MM.1S (cell line): ENCODE results near the gene NR2C2.

Experiments
- DNase-seq: peaks from one replicate; pipeline ENCODE4 v3.0.0-alpha.2; 2015
- H2AFZ ChIP-seq: fragments of 300-600 bp; sonication (generic); 2 replicates; pipeline ENCODE4 v1.6.0; 2016; ENCODE audit warnings: antibody characterized with exemption, low read length
- H3F3A ChIP-seq: fragments of 300-600 bp; sonication (generic); 2 replicates; pipeline ENCODE4 v1.6.1; 2016; ENCODE audit warnings: mild to moderate bottlenecking, antibody characterized with exemption, low read length, moderate library complexity, mixed read lengths; ENCODE audit not compliant: insufficient read depth
- H3K27ac ChIP-seq: fragments of 300-600 bp; sonication (generic); 2 replicates; pipeline ENCODE4 v1.5.1; 2016; ENCODE audit warnings: mild to moderate bottlenecking, low read length
- H3K27me3 ChIP-seq: fragments of 300-600 bp; sonication (generic); replicated peaks from 2 replicates; pipeline ENCODE4 v1.6.0; 2016; ENCODE audit warnings: low read length; ENCODE audit not compliant: insufficient read depth
- H3K36me3 ChIP-seq: fragments of 300-600 bp; sonication (generic); replicated peaks from 2 replicates; pipeline ENCODE4 v1.6.1; 2016; ENCODE audit warnings: mild to moderate bottlenecking, low read length, mixed read lengths; ENCODE audit not compliant: insufficient read depth
- H3K4me1 ChIP-seq: fragments of 300-600 bp; sonication (generic); 2 replicates; pipeline ENCODE4 v1.6.1; 2016; ENCODE audit warnings: low read length, mixed read lengths
- H3K4me2 ChIP-seq: fragments of 300-600 bp; sonication (generic); 2 replicates; pipeline ENCODE4 v1.6.0; 2016; ENCODE audit warnings: low read depth, low read length
- H3K4me3 ChIP-seq: fragments of 300-600 bp; sonication (generic); 2 replicates; pipeline ENCODE4 v1.5.1; 2016; ENCODE audit warnings: low read length, mixed read lengths
- H3K79me2 ChIP-seq: fragments of 300-600 bp; sonication (generic); 2 replicates; pipeline ENCODE4 v1.6.1; 2016; ENCODE audit warnings: mixed run types, low read length, mixed read lengths
- H3K9ac ChIP-seq: fragments of 300-600 bp; sonication (generic); 2 replicates; pipeline ENCODE4 v1.6.1; 2016; ENCODE audit warnings: low read length, mixed read lengths
- H3K9me2 ChIP-seq: fragments of 300-600 bp; sonication (generic); replicated peaks from 2 replicates; pipeline ENCODE4 v1.6.1; 2016; ENCODE audit warnings: mild to moderate bottlenecking, low read length, mixed read lengths; ENCODE audit not compliant: insufficient read depth
- H3K9me3 ChIP-seq: fragments of 300-600 bp; sonication (generic); replicated peaks from 2 replicates; pipeline ENCODE4 v1.6.1; 2016; ENCODE audit warnings: mild to moderate bottlenecking, low read length, mixed read lengths; ENCODE audit not compliant: insufficient read depth
- H4K20me1 ChIP-seq: fragments of 300-600 bp; sonication (generic); 2 replicates; pipeline ENCODE4 v1.6.1; 2016; ENCODE audit warnings: mild to moderate bottlenecking, low read length, moderate library complexity, mixed read lengths; ENCODE audit not compliant: insufficient read depth
- CTCF ChIP-seq: fragments of 300-600 bp; sonication (generic); IDR thresholded peaks from 2 replicates; pipeline ENCODE4 v1.5.1; 2016; ENCODE audit warnings: antibody characterized with exemption, low read length, mixed read lengths
- EZH2 ChIP-seq: fragments of 300-600 bp; sonication (generic); optimal IDR thresholded peaks from 2 replicates; pipeline ENCODE3; 2017; ENCODE audit warnings: low read depth, mild to moderate bottlenecking, antibody characterized with exemption, low read length, mixed read lengths
- EZH2phosphoT487 ChIP-seq: fragments of 300-600 bp; sonication (generic); IDR thresholded peaks from 2 replicates; pipeline ENCODE4 v1.6.1; 2018; ENCODE audit warnings: antibody characterized with exemption, low read length

The NR2C2 gene

DNA sequence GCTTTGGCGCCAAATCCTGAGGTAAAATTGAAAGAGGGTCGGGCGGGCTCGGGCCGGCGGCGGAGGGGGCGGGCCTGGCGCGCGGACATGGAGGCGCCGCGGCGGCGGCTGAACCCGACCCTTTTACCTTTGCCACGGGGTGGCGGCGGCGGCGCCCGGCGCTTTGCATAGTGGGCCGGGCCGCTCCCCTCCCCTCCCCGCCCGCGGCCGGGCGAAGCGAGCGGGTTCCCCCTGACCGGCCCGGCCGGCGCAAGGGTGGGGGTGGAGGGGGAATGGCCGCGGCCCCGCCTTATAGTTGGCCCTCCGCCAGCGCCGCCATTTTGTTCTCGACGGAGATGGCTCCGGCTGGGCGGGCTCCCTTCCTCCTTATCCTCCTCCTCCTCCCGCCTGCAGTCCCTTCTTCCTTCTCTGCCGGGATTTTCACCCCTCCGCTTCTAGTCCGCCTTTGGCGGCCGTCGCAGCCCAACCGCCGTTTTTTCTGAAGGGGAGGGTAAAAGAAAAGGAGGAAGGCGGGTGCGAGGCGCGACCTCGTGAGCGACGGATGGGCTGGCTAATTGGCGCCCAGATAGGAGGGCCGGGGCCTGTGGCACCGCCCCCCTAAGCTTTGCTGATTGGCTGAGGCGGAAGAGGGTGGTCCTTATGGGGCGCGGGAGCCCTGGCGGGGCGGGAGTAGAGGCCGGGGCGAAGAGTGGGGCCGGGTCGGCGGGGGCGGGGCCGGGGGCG lies 664 bp downstream of the NR2C2 start:
- Histone ChIP-seq H3K27ac (peak overlapping the region; percentile 96), H3F3A (peaks cover 13% of the 10 kb centered on the region), H3K36me3 (no peaks in the 10 kb centered on the region; the same call in 1 of the 2 replicates), H3K9me2 (no peaks in the 10 kb centered on the region), H3K4me2 (no peak overlapping the region), H2AFZ (peak overlapping the region; percentile 76), H4K20me1 (no peaks in the 10 kb centered on the region), H3K79me2 (peaks cover 79% of the 10 kb centered on the region), H3K4me3 (peak overlapping the region; percentile 92), H3K4me1 (peaks cover 13% of the 10 kb centered on the region), H3K9me3 (no peaks in the 10 kb centered on the region), H3K9ac (peak overlapping the region; percentile 93), H3K27me3 (no peaks in the 10 kb centered on the region)
- DNase-seq = peak; percentile 95
- TF ChIP-seq EZH2 = no peak
- no peak for TF ChIP-seq EZH2phosphoT487
- no peak for TF ChIP-seq CTCF

GRCh38 chr3:14948609-14949038 lies 1.2 kb downstream of the NR2C2 start:
- H3K4me2 ChIP-seq = peak overlapping the region; percentile 100
- H3K27ac ChIP-seq = peak overlapping the region; percentile 29; the same call in 1 of the 2 replicates
- no peaks in the 10 kb centered on the region; the same call in 1 of the 2 replicates for H3K36me3 ChIP-seq
- no peaks in the 10 kb centered on the region for H3K9me2 ChIP-seq
- no peak for TF ChIP-seq EZH2
- TF ChIP-seq EZH2phosphoT487 = no peak
- peaks cover 13% of the 10 kb centered on the region for H3K4me1 ChIP-seq
- H3F3A ChIP-seq = peaks cover 13% of the 10 kb centered on the region
- H3K9me3 ChIP-seq = no peaks in the 10 kb centered on the region
- peak overlapping the region; percentile 83 for H2AFZ ChIP-seq
- H4K20me1 ChIP-seq = no peaks in the 10 kb centered on the region
- H3K27me3 ChIP-seq = no peaks in the 10 kb centered on the region
- peak overlapping the region; percentile 85 for H3K4me3 ChIP-seq
- peak overlapping the region; percentile 74 for H3K9ac ChIP-seq
- no peak for DNase-seq
- peaks cover 77% of the 10 kb centered on the region for H3K79me2 ChIP-seq

DNA sequence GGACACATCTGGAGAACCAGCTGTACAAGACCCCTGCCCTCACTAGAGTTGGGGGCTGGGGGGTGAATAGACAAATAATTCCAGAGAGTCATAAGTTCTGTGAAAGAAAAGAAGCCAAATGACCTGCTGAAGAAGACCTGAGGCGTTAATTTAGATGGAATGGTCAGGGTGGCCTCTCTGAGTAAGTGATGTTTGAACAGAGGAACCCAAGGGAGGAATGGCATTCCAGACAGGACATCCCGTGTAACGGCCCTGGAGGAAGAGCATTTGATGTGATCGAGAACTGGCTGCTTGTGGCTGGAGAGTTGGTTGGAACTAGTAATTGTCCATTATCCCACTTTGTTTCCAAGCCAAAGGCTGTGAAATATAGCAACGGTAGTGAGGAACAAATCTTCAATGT lies 1.7 kb downstream of the NR2C2 start:
- Histone ChIP-seq H3K27ac (no peak overlapping the region), H4K20me1 (no peaks in the 10 kb centered on the region), H2AFZ (peak overlapping the region; percentile 83; the same call in 1 of the 2 replicates), H3K4me3 (peak overlapping the region; percentile 85), H3K4me1 (peaks cover 13% of the 10 kb centered on the region), H3K27me3 (no peaks in the 10 kb centered on the region), H3K9me3 (no peaks in the 10 kb centered on the region), H3F3A (peaks cover 13% of the 10 kb centered on the region), H3K9ac (peak overlapping the region; percentile 74), H3K4me2 (peak overlapping the region; percentile 100), H3K36me3 (no peaks in the 10 kb centered on the region; the same call in 1 of the 2 replicates), H3K79me2 (peaks cover 78% of the 10 kb centered on the region), H3K9me2 (no peaks in the 10 kb centered on the region)
- no peak for DNase-seq
- no peak for TF ChIP-seq CTCF
- no peak for TF ChIP-seq EZH2
- TF ChIP-seq EZH2phosphoT487 = no peak

GRCh38 chr3:14950274-14950673 lies 2.9 kb downstream of the NR2C2 start:
- H4K20me1 ChIP-seq = no peaks in the 10 kb centered on the region
- TF ChIP-seq EZH2phosphoT487 = no peak
- TF ChIP-seq CTCF = no peak
- TF ChIP-seq EZH2 = no peak

More at GRCh38 chr3:14950274-14950673, 2.9 kb downstream of the NR2C2 start:
- H3K4me3 ChIP-seq = no peak overlapping the region
- no peak overlapping the region for H3K27ac ChIP-seq
- no peak overlapping the region for H3K4me2 ChIP-seq
- H3K9me3 ChIP-seq = no peaks in the 10 kb centered on the region
- H2AFZ ChIP-seq = no peak overlapping the region
- H3K36me3 ChIP-seq = no peaks in the 10 kb centered on the region
- H3F3A ChIP-seq = peaks cover 13% of the 10 kb centered on the region
- no peak for DNase-seq
- no peaks in the 10 kb centered on the region for H3K27me3 ChIP-seq
- H3K9ac ChIP-seq = no peak overlapping the region
- H3K4me1 ChIP-seq = peaks cover 13% of the 10 kb centered on the region
- peaks cover 82% of the 10 kb centered on the region for H3K79me2 ChIP-seq
- no peaks in the 10 kb centered on the region for H3K9me2 ChIP-seq
